ENCODE measurements around the gene CFAP69.
A peak's percentile ranks its signal among the peaks of the same experiment; 100 is the strongest.
"Not testable (repeated sequence)": the region's sequence is repeated elsewhere in the genome, so short reads cannot be mapped to it uniquely, and the experiment has no call there.

CFAP69 gene

DNA sequence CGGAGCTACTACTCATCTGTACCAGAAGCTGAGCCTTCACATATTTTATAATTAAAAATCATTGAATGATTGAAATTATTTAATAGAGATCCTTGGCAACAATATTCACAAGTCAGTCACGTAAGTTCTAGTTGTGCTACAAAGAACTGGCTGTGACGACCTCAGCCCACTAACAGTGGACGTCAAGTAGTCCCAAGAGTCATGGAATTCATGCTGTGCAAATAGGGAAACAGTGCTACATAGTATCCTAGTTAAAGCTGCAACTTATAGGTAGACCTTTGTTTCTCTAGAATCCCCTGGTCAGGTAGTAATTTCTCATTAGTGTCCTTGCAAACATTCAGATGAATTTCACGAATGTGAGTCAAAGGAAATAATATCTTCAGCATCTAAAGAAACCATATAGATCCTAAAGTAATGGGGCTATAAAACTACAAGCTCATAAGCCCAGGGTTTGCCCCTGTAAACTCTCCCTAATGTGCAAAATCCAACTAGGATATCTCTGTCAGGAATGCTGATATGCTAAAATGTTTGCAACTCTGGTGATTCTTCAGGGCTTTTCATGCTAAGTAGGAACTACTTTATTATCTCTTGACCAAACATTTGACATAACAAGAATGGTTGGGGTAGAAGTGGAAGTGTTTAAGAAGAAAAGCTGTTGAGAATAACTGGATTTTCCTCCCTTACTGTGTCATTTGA lies 31.2 kb downstream of the CFAP69 start:
- no peak for DNase-seq

DNA sequence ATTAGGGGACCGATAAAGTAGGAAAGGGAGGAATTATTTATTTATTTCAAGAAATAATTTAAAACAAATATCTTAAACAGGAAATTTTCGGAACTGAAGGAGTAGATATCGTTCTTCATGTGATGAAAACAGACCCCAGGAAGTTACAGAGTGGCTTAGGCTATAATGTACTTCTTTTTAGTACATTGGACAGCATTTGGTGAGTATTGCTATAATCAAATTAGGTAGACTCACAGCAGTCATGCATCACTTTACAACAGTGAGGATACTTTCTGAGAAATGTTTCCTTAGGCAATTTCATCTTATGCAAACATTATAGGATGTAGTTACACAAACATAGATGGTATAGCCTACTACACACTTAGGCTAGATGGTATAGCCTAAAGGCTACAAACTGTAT lies 43.2 kb downstream of the CFAP69 start:
- no peak for DNase-seq

DNA sequence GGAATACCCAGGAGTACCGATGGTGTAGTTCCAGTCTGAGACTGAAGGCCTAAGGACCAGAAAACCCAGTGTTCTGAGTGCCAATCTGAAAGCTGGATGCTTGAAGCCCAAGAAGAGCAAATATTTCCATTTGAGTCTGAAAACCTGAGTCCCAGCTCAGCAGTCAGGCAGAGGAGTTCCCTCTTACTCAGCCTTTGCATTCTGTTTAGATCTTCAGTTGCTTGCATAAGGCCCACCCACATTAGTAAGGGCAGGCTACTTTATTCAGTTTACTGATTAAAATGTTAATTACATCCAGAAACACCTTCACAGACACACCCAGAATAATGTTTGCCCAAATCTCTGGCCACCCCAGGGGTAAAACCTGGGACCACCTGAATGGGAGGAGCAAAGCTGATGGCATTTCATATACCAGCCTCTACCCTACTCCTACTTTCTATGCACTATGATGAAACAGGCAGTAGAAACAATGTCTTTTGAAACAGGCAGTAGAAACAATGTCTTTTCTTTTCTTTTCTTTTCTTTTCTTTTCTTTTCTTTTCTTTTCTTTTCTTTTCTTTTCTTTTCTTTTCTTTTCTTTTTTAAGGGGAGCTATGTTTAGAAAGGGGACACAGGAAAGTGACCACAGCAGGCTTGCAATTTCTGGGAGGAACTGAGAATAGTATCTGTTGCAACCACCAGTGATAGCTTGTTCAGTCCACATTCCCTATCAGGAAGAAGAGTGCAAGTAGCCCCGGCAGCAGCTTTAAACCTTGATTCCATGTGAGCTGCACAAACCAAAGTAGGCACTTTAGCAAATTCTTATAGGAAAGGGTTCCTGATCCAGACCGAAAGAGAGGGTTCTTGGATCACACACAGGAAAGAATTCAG lies 45.5 kb downstream of the CFAP69 start:
- DNase-seq = no peak

DNA sequence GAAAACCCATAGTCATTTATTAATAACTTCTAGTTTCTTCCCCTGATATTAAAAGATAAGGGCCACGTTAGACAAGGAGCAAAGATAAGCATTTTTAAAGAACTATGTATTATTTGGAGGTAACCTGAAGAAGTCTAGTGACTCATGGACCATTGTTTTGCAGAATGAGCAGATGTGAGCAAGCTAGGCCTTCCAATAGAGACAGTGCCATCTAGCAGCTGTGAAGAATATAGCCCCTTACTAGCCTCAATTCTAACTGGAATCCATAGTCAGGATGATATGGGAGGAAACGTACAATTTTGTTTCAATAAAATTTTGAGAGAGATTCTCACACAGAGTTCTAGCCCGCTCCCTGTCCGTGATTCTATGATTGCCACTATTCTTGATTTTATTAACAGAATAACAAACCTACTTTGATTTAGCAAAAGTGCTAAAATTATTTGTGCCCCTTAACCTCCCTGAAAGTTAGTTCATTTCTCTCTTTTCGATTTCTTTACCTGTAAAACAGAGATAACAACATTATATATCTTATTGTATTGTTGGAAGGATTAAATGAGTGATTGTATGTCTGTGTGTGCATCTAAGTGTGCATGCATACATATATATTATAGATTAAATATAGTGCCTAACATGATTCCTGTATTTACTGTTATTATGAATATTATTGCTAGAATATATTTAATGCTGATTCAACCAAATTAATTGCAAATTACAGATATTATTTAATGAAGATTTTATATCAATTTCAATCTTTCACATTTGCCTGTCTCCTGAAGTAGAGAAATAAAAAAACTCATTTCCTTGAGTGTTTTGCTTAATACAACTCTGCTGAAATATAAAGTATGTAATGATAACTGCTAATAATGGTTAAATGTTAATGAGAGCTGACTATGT lies 53.4 kb downstream of the CFAP69 start:
- peak; percentile 22 for DNase-seq

DNA sequence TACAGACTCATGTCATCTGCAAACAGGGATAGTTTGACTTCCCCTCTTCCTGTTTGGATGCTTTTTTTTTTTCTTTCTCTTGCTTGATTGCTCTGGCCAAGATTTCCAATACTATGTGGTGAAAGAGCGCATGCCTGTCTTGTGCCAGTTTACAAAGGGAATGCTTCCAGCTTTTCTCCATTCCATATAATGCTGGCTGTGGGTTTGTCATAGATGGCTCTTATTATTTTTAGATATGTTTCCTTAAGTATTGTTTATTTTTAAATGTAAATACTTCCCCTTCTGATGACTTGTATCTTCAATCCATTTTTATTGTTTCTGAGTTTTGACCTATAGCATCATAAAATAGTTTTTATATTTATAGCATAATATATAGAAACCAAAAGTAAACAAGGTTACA lies 58.3 kb downstream of the CFAP69 start:
- no peak for DNase-seq

DNA sequence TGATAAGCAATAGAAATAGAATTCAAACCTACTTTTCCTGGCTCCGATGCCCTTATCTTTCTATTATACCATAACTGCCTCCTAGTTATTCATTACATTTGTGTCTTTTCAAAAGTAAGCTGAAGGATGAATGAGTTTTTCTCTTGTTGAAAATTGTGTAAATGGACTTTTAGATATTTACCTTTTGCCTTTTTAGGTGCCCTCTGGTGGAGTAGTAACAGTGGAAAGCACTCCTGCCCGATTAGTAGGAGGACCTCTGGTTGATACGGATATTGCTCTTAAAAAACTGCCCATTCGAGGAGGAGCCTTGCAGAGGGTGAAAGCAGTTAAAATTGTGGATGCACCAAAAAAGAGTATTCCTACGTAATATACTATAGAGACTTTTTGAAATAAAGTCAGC lies 64.9 kb downstream of the CFAP69 start:
- DNase-seq = no peak

DNA sequence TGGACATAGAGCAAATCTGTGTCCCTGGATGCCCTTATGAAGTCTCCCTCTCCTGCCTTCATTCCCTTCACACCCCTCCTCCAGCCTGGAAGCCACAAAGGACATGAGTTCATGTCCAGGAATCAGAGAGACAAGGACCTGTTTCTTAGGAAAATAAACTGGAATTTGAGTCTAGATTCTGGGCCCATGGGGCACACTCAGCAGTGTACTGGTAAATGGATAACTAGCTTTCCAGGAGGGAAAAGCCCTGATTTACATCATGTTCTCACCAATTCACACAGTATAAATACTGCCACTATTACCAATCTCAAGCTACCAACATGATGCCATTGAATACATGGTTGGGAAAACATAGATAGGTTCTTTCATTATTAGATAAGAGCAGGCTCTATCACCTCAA lies 66.2 kb downstream of the CFAP69 start:
- no peak for DNase-seq

DNA sequence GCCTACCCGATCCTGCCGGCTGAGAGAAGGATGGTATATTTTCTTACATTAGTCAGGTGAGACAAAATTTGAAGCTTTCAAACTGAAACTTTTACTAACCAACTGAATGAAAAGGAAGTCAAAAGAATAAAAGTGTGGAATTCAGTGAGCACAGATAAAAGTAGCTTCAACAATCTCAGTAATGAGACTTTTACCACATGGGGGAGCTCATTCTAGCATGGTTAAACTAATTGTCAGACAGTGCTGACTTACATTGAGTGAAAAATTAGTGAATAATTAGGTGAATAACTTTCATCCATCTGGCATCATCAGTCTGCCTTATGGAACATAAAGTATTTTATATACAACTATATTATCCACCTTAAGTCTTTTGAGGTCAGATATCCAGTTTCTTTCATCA lies 67.8 kb downstream of the CFAP69 start:
- DNase-seq = no peak

DNA sequence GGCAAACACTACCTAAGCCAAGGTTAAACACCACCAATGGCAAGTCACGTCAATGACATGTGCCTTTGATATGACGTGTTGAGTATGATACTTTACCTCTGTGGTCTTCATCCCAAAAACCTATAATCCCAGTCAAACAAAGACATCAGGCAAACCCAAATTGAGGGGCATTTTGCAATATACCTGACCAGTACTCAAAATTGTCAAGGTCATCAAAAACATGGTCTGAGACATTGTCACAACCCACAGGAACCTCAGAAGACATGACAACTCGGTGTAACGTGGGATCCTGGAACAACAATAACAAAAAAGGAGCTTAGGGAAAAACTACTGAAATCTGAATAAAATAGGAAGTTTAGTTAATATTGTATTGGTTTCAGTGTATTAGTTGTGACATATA lies 68.9 kb downstream of the CFAP69 start:
- DNase-seq = no peak

DNA sequence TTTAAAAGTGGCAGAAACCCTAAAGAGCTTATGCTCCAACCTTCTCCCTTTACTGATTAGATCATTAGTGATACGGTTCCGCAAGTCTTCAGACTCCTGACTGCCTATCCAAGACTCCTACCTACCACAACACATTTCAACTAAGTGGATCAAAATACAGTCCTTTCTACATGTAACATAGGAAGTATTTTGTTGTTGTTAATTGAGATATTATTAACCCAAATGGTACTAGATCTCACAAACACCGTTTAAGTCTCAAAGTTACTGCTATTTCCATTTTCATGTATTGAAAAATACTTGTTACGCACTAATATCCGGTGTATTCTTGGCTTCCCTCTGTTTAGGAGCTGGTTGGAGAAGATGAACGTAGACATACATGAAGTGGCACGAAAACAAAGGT lies 75.0 kb downstream of the CFAP69 start:
- DNase-seq = no peak

DNA sequence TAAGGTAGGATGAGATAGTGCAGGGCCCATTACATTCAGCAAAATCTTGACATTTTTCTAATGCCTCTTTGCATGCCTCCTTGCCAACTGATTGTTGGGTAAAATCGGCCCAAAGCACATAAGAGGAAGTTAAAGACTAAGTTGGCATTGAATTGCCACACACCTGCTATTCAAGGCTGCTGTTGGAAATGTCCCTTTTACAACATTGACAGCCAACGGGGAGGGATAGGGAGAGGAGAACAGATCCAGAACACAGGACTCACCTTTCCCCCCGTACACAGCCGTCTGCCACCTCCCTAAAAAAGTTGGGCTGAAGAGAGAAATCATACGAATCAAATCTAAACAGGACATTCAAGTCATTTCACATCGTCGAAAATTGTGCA lies 75.4 kb downstream of the CFAP69 start:
- no peak for DNase-seq

DNA sequence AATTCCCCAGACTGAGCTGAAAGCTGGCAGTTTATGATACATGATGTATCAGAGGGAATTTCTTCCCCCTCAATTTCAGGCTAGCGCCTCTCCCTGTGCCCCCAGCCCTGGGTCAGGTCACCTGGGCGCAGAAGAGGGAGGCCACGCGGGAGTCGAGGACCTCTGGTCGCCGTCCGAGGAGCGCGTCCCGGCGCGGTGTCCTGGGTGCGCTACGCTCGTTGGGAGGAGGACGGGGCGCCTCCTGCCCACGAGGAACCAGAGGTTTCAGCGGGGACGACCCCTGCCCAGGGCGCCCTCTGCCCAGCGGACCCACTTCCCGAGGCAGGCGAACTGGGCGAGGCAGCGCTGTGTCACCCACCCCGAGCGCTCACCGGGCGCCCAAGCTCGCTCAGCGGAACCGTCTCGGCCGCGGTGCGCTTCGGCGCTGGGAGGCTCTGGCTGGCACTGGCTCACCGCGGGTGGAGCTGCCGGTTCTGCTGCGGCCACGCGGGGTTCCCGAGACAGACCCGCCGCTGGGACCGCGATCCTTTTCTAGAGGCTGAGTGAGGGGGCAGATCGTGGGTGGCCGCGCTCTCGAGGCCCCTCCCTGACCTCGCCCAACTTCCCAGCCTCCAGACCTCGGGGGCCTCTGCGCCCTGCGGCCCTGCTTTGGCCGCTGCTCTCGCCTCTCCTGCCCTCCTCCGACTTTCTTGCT lies 76.0 kb downstream of the CFAP69 start, which contains the start of gene FAM237B:
Gene FAM237B (minus strand): TSS at position 504 of the 694 bp plus-strand sequence. CDS start 1,556 bp downstream, outside the sequence.
- no peak for DNase-seq

DNA sequence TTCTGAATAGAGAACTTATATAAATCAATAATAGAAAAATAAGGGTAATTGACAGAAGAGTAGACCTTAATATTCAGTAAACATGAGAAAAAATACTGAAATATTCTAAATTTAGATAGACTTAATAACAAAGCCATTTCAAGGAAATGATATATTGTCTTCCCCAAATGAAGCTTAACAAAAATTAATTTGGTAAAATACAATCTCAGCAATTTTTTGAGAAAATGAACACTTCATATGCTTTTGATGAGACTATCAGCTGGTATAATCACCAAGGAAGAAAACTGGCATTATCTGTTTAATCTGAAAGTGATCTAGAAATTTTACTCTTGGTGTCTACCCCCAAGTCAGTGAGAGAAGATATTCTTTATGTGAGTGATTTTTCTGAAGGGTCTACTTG lies 77.9 kb downstream of the CFAP69 start:
- no peak for DNase-seq

DNA sequence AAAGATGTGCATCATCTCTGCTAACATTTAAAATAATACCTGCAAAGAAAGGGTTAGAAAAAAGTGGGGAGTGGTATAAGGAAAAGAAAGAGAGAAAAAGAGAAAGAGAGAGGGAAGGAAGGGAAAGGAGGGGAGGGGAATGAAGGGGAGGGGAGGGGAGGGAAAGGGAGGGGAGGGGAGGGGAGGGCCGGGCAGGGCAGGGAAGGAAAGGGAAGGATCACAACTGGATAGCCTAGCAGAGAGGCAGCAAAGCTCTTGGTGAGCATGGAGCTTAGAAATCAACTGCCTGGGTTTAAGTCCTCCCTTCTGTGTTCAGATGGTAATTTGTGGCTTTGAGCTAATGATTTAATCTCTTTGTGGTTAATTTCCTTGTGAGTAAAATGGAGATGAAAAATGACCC lies 81.5 kb downstream of the CFAP69 start:
- no peak for DNase-seq

DNA sequence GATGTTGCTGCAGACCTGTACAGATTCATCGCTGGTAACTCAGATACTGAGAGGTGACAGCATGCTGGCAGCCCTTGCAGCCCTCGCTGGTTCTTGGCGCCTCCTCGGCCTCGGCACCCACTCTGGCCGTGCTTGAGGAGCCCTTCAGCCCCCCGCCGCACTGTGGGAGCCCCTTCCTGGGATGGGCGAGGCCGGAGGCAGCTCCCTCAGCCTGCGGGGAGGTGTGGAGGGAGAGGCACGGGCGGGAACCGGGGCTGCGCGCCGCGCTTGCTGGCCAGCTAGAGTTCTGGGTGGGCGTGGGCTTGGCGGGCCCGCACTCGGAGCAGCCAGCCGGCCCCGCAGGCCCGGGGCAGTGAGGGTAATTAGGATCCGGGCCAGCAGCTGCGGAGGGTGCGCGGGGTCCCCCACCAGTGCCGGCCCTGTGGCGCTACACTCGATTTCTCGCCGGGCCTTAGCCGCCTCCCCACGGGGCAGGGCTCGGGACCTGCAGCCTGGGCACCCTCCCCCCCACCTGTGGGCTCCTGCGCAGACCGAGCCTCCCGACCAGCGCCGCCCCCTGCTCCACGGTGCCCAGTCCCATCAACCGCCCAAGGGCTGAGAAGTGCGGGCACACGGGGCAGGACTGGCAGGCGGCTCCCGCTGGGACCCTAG lies 89.3 kb downstream of the CFAP69 start:
- no peak for DNase-seq

DNA sequence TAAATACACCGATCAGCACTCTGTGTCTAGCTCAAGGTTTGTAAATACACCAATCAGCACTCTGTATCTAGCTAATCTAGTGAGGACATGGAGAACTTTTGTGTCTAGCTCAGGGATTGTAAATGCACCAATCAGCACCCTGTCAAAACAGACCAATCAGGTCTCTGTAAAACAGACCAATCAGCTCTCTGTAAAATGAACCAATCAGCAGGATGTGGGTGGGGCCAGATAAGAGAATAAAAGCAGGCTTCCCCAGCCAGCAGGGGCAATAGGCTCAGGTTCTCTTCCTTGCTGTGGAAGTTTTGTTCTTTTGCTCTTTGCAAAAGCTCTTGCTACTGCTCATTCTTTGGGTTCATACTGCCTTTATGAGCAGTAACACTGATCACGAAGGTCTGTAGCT lies 90.0 kb downstream of the CFAP69 start:
- not testable (repeated sequence) for DNase-seq

DNA sequence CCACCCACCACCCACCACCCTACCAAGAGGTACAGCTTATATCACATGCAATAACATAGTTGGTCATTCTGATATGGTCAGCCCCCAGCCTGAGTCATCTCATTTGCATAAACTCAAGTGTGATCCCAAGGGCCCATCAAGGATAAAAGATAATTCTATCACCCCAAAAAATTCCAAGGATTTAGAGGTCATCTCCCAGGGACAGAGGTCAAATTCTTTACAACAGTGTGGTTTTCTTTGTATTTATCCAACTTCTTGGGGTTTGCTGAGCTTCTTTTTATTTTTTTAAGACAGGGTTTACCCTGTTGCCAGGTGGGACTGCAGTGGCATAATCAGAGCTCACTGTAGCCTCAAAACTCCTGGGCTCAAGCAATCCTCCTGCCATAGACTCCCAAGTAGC lies 92.1 kb downstream of the CFAP69 start:
- DNase-seq = no peak

DNA sequence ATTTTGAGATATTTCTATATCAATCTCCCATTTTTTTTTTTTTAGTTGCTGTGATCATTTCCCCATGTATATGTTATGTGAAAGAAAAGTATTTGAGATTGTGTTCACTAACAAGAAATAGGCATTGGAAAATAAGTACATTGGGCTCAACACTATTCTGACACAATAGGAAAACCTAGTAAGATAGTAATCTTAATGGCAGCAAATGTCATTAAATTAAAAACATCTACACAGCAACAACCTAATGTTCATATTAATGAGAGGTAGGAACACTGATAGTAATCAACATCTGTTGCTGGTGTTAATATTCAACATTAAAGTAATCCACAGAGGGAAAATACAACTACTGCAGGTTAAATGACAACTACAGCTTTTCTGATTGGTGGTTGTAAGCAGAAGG lies 100.0 kb downstream of the CFAP69 start:
- no peak for DNase-seq

DNA sequence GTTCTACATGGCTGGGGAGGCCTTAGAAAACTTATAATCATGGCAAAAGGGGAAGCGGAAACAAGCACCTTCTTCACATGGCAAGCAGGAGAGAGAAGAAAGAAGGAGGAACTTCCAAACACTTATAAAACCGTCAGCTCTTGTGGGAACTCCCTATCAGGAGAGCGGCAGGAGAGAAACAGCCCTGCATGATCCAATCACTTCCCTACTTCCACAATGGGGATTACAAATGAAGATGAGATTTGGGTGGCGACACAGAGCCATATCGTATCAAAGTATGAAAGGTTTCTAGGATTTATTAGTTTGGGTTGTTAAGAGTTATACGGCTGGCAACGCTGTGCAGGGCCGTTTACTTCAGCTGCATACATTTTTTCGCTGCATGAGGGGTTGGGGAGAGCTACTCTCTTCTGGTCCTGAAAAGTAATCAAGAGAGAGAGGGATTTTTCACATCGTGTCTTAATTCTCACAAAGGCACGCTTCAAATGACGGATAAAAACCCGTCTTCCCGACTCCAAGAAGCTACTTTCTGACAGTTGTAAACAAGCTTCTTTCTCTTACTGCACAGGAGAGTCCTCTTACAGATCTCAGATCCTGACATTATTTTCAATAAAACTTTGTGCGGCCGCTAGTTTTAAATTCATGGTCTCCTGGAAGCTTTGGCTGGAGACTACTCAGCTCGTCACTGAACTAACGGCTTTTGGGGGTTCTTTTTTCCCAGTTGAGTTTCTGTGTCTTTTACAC lies 100.8 kb downstream of the CFAP69 start:
- DNase-seq = peak; percentile 0

DNA sequence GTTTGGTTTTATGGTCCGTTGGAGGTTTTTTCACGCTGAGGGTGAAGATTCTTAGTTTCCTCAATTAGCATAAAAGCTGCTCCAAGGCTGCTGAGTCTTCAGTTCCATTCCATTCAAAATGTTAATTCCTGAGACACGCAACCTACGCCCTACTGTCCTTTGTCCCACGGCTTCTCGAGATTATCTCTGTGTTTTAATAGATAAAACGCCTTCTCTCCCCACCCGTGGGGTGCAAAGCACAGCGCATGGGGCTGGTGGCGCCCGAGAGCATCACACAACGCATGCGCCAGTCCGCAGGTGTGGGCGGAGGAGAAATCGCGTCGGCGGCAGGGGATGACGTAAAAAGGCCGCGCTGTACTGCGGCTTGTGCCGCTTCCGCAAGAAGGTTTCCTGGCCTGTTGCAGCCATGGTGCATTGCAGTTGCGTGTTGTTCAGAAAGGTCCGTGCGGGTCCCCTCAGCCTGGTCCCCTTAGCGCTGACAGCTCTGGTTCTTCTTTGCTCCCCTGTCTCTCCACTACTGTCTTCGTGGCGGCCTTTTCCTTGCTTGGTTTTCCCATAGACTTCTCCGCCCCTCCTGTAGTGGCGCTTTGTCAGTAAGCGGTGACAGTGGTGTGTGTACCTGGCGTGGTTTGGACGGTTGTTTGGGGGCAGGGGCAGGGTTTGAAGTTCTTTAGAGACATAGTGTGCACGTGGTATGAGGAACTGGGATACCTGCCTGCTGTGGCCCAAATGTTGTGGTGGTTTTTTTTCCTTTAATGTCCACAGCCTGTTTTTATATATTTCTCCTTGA lies 101.6 kb downstream of the CFAP69 start, which contains the start of gene GTPBP10:
Gene GTPBP10 (plus strand): TSS at position 381 of the 790 bp plus-strand sequence. CDS start 26 bp downstream, at position 407.
- DNase-seq = peak; percentile 94

Measured in activated CD4-positive, alpha-beta T cell treated with anti-CD3 and anti-CD28 coated beads, Interleukin-2, amount 50 U/mL, for 16 hours (primary cell).